DND-41 (cell line): ENCODE data around the gene ACSM6.
A peak's percentile ranks its signal among the peaks of the same experiment; 100 is the strongest.

ENCODE experiments used
- ATAC-seq: fragments of 200-7000 bp; cut with Tn5 transposase; 3 replicates; pipeline ENCODE4 v1.9.1; 2021; ENCODE audit warnings: low read depth; ENCODE audit not compliant: insufficient read depth
- DNase-seq: peaks from one replicate; pipeline ENCODE4 v3.0.0-alpha.2; 2020
- H2AFZ ChIP-seq: 2 replicates; pipeline ENCODE4 v1.6.0; 2012; ENCODE audit warnings: low read depth, low read length
- H3K27ac ChIP-seq: 2 replicates; pipeline ENCODE4 v1.5.1; 2012; ENCODE audit warnings: low read length, inconsistent platforms
- H3K27me3 ChIP-seq: fragments of 200-600 bp; sonication (generic); 2 replicates; pipeline ENCODE4 v1.6.0; 2012; ENCODE audit warnings: low read length, mild to moderate bottlenecking, inconsistent platforms; ENCODE audit not compliant: insufficient read depth, poor library complexity
- H3K36me3 ChIP-seq: 2 replicates; pipeline ENCODE4 v1.5.1; 2012; ENCODE audit warnings: low read length, inconsistent platforms; ENCODE audit not compliant: insufficient read depth
- H3K4me1 ChIP-seq: 2 replicates; pipeline ENCODE4 v1.5.1; 2012; ENCODE audit warnings: mild to moderate bottlenecking, low read length; ENCODE audit not compliant: insufficient read depth
- H3K4me2 ChIP-seq: 2 replicates; pipeline ENCODE4 v1.6.0; 2012; ENCODE audit warnings: mild to moderate bottlenecking, moderate library complexity, low read length, inconsistent platforms; ENCODE audit not compliant: insufficient read depth
- H3K4me3 ChIP-seq, 2 experiments: fragments of 200-600 bp in 1 of 2; shearing (Covaris generic) in 1 of 2; 2 replicates each; pipeline ENCODE4 v1.5.1; 2012 to 2016; ENCODE audit warnings: inconsistent platforms in 2 of 2, low read length in 2 of 2, mild to moderate bottlenecking in 2 of 2, low read depth in 1 of 2, moderate library complexity in 1 of 2
- H3K79me2 ChIP-seq: 2 replicates; pipeline ENCODE4 v1.6.0; 2012; ENCODE audit warnings: low read length, inconsistent platforms; ENCODE audit not compliant: insufficient read depth
- H3K9ac ChIP-seq: 2 replicates; pipeline ENCODE4 v1.6.0; 2012; ENCODE audit warnings: low read depth, mild to moderate bottlenecking, inconsistent platforms, low read length, moderate library complexity
- H3K9me3 ChIP-seq: 2 replicates; pipeline ENCODE4 v1.5.1; 2012; ENCODE audit warnings: low read length, moderate library complexity, mild to moderate bottlenecking, inconsistent platforms; ENCODE audit not compliant: insufficient read depth, severe bottlenecking
- H4K20me1 ChIP-seq: 2 replicates; pipeline ENCODE4 v1.6.0; 2012; ENCODE audit warnings: low read length; ENCODE audit not compliant: insufficient read depth
- CTCF ChIP-seq: IDR thresholded peaks from 2 replicates; pipeline ENCODE4 v1.5.1; 2012; ENCODE audit warnings: borderline replicate concordance, low read length, moderate library complexity, mild to moderate bottlenecking; ENCODE audit not compliant: poor library complexity, severe bottlenecking; ENCODE audit errors: extremely low read depth
- EZH2 ChIP-seq: IDR thresholded peaks from 3 replicates; pipeline ENCODE4 v1.6.1; 2012; ENCODE audit warnings: borderline replicate concordance, low read depth, mild to moderate bottlenecking, moderate library complexity, low read length, inconsistent platforms; ENCODE audit not compliant: severe bottlenecking

ACSM6 gene

GRCh38 chr10:95241533-95241932 is 47.5 kb downstream of the ACSM6 start:
- no peaks in the 10 kb centered on the region for H4K20me1 ChIP-seq
- H3K4me1 ChIP-seq: no peaks in the 10 kb centered on the region
- no peak for TF ChIP-seq EZH2
- TF ChIP-seq CTCF: no peak
- no peaks in the 10 kb centered on the region for H3K79me2 ChIP-seq
- ATAC-seq (no peak), DNase-seq (no peak)
- no peaks in the 10 kb centered on the region for H3K36me3 ChIP-seq
- H2AFZ ChIP-seq: no peak overlapping the region
- H3K27me3 ChIP-seq: no peaks in the 10 kb centered on the region
- H3K27ac ChIP-seq: no peak overlapping the region
- H3K4me3 ChIP-seq: no peak overlapping the region
- H3K4me2 ChIP-seq: no peak overlapping the region
- H3K9ac ChIP-seq: no peak overlapping the region
- no peaks in the 10 kb centered on the region for H3K9me3 ChIP-seq

GRCh38 chr10:95242581-95243317 is 48.7 kb downstream of the ACSM6 start:
- no peak overlapping the region for H2AFZ ChIP-seq
- TF ChIP-seq CTCF (peak; percentile 63), EZH2 (no peak)
- H3K4me1 ChIP-seq: no peaks in the 10 kb centered on the region
- no peaks in the 10 kb centered on the region for H3K36me3 ChIP-seq
- H3K27me3 ChIP-seq: no peaks in the 10 kb centered on the region
- no peak overlapping the region for H3K4me3 ChIP-seq
- no peaks in the 10 kb centered on the region for H4K20me1 ChIP-seq
- H3K9ac ChIP-seq: no peak overlapping the region
- no peaks in the 10 kb centered on the region for H3K9me3 ChIP-seq
- H3K79me2 ChIP-seq: no peaks in the 10 kb centered on the region
- no peak overlapping the region for H3K4me2 ChIP-seq
- DNase-seq (peak; percentile 19), ATAC-seq (peak; percentile 55; the same call in 2 of the 3 replicates)
- H3K27ac ChIP-seq: no peak overlapping the region

GRCh38 chr10:95243318-95243617 is 49.2 kb downstream of the ACSM6 start:
- Histone ChIP-seq H3K9me3 (no peaks in the 10 kb centered on the region), H3K27me3 (no peaks in the 10 kb centered on the region), H3K79me2 (no peaks in the 10 kb centered on the region), H3K36me3 (no peaks in the 10 kb centered on the region), H4K20me1 (no peaks in the 10 kb centered on the region), H3K27ac (no peak overlapping the region), H3K4me3 (no peak overlapping the region), H3K9ac (no peak overlapping the region), H3K4me2 (no peak overlapping the region), H3K4me1 (no peaks in the 10 kb centered on the region), H2AFZ (no peak overlapping the region)
- no peak for ATAC-seq
- DNase-seq: no peak
- TF ChIP-seq CTCF (no peak), EZH2 (no peak)

GRCh38 chr10:95244152-95244551 is 50.1 kb downstream of the ACSM6 start:
- Histone ChIP-seq H4K20me1 (no peaks in the 10 kb centered on the region), H3K4me2 (no peak overlapping the region), H3K9ac (no peak overlapping the region), H3K36me3 (no peaks in the 10 kb centered on the region), H3K4me3 (no peak overlapping the region), H3K79me2 (no peaks in the 10 kb centered on the region), H3K27me3 (no peaks in the 10 kb centered on the region), H3K4me1 (no peaks in the 10 kb centered on the region), H2AFZ (no peak overlapping the region), H3K27ac (no peak overlapping the region), H3K9me3 (no peaks in the 10 kb centered on the region)
- DNase-seq (no peak), ATAC-seq (no peak)
- TF ChIP-seq CTCF (no peak), EZH2 (no peak)
